GM19395 (cell line): ENCODE results near the gene VSNL1.

Experiments
- ATAC-seq: cut with Tn5 transposase; IDR thresholded peaks from one replicate; pipeline ENCODE4 v1.9.1; 2021; ENCODE audit warnings: mild to moderate bottlenecking, moderate library complexity; ENCODE audit not compliant: unreplicated experiment

The VSNL1 gene

DNA sequence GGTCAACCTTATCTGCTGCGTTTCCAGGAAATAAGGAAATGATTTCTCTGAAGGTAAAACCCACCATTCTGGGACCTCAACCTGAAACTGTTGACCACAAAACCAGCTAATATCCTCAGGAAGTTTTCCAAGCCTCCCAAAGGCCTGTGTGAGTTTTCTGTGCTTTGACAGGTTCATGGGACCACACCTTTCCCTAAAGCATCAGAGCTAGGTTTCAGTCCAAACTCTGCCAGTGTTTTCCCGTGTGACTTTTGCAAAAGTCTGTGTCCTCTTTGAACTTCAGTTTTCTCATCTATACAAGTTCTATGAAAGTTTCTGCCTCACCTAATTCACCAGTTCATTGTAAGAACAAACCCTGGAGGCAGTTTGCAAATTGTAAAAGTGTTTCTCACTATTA is 39.8 kb downstream of the VSNL1 start:
- no peak for ATAC-seq

- ATAC-seq: no peak
These were observed 41.3 kb downstream of the VSNL1 start for GRCh38 chr2:17581831-17582230.

GRCh38 chr2:17583166-17583565 is 42.7 kb downstream of the VSNL1 start:
- ATAC-seq: no peak

DNA sequence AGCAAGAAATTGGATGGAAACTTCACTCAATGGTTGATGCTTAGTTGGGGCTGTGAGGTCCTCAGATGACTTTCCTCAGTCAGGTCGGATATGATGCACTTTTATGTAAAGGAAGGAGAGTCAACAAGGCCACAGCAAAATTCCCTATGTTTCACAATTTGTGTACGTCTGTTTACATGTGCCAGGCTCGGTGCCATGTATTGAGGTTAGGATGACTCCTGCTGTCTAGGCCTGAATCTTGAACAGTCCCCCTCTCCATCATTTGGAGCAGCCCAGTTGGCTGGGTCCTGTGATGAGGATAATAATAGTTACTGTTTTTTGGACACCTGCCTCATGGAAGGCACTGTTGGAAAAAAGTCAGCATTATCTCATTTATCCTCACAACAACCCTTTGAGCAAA is 43.1 kb downstream of the VSNL1 start:
- ATAC-seq: no peak

- no peak for ATAC-seq
These were observed 44.2 kb downstream of the VSNL1 start for GRCh38 chr2:17584689-17585088.

GRCh38 chr2:17587469-17587868 is 47.0 kb downstream of the VSNL1 start:
- no peak for ATAC-seq

DNA sequence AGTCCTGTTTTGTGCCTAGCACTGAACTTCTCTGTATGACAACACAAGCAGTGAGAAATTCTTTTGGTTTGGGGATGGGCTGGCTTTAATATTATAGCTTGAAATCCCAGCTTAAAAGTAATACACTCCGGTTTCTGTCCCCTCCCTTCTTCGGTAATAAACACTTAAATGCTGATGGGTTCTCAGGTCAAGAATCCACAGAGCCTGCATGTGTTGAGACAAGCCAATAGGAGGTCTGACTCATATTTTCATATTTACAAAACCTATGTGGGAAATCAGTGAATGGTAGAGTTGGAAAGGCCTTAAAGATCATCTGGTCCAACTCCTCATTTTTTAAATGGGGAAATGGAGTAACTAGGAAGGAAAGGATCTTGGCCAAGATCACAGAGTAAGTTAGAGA is 47.5 kb downstream of the VSNL1 start:
- ATAC-seq: no peak

GRCh38 chr2:17589406-17590035 is 49.0 kb downstream of the VSNL1 start:
- no peak for ATAC-seq

DNA sequence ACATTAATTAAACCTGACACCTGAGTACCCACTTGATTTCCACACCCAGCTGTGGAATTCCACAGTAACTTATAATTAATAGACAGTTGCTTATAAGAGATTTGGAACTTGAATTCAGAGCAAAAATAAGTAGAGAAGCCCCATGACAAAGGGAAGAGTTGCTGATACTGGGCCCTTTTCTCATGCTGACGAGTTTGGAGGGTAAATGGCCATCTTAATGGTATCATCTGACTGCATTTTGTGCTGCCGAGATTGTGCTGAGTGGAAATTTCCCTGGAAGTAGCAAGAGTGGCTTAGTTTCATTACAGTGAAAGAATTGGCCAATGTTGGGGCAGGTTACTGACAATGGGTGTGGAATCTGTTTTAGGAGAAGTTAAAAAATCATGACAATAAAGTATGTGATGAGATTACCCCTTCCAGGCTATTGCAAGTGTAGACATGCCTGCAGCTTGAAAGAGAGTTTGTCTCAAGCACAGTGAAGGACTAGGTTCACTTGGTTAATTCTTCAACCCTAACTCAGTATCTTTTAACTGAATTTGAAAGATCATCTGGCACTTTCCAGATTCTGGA is 49.9 kb downstream of the VSNL1 start:
- no peak for ATAC-seq

DNA sequence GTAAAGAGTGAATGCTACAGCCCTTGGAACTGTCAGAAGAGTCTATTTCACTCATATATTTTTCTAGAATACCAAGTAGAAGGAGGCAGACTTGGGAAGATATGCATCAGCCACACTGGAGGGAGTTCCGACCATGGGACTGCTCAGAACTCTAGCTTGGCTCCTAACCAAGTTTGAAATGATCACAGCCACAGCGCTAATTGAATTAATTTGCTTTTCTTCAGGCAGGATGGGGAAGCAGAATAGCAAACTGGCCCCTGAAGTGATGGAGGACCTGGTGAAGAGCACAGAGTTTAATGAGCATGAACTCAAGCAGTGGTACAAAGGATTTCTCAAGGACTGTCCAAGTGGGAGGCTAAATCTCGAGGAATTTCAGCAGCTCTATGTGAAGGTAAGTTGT is 51.4 kb downstream of the VSNL1 start:
- ATAC-seq: no peak

GRCh38 chr2:17592731-17593409 is 52.4 kb downstream of the VSNL1 start:
- no peak for ATAC-seq

DNA sequence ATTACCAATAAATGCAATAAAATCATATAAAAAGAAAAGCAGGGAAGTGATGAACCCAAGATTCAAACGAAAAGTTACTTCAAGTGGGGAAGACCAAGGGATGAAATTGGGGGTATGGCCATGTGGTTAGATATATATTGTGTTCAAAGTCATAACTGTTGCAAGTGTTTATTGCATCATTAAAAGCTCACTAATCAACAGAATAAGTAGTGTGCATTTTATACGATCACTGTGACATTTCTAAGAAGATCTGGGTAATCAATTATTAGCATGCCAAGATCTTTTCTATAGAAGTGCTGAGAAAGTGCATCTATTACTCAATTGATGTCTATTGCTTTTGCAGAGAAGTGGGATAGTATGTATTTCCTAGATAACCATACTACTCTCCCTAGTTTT is 52.9 kb downstream of the VSNL1 start:
- ATAC-seq: no peak

GRCh38 chr2:17593841-17594491 is 53.5 kb downstream of the VSNL1 start:
- no peak for ATAC-seq

GRCh38 chr2:17594533-17595401 is 54.3 kb downstream of the VSNL1 start:
- ATAC-seq: no peak

DNA sequence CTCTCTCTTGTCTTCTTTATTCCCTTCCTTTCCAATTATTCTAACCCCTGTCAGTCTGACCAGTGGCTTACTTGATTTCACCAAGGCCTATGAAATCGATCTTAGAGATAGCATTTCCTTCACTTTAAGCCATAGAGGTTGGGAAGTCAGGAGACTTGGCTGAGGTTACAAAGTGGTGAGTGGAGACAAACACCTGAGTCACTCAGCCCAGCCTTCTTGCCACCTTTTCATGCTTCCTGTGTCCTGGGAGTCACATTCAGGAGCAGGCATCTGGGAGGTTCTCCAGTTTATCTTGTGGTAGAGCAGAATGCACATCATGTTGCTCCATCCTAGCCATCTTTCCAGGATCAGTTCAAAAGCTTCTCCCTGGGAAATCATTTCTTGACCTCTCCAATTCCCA is 59.1 kb downstream of the VSNL1 start:
- no peak for ATAC-seq

DNA sequence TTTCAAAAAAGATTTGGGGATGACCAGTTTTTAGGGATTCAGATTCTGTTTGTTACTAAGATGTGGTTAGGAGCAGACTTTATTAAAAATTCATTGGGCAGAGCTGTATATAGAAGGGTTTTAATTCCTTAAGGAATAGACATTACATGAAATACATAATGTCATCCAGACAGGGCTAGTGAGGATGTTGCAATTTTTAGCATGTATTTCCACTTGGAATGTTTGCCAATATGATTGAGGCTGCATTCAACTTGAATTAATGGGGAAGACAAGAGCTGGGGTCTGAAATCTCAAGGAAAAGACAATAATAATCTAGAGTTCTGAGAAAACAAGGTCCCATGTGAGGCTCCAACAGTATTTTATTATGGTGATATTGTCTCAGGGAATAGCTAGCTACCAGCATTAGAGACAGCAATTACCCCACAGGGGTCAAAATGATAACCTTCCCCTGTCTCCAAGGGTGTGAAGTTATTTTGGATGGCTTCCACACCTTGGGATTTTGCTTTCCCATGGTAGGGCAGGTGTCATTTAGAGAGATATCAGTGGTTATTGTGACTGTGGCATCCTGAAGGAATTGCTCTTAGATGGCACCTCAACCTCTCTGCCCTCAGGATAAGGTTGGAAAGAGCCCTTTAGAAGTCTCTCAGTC is 60.2 kb downstream of the VSNL1 start:
- ATAC-seq: no peak

DNA sequence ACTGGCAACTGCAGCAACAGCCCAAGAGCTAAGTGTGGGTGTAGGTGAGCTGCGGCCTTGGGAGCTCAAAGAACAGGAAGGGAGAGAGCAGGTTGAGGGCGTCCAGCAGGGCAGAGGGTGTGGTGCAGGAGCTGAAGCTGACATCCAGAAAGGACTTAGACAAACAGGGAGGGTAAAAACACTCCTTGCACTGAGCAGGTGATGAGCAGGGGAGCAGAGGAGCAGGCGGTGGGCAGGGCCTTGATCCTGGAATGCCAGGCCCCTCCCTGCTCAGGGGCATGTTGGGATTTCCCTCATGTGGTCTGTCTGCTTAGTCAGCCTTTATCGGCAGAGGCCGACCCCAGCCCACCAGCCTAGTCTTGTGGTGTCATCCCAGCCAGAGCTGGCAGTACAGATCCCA is 63.6 kb downstream of the VSNL1 start:
- no peak for ATAC-seq

GRCh38 chr2:17605696-17606095 is 65.2 kb downstream of the VSNL1 start:
- ATAC-seq: no peak

GRCh38 chr2:17606851-17607250 is 66.4 kb downstream of the VSNL1 start:
- no peak for ATAC-seq

GRCh38 chr2:17607379-17607778 is 66.9 kb downstream of the VSNL1 start:
- ATAC-seq: no peak

- no peak for ATAC-seq
These were observed 67.8 kb downstream of the VSNL1 start for GRCh38 chr2:17608251-17608650.
